HepG2 (cell line): Measurements from ENCODE around the gene OGA. TPM values are rescaled to one million over a fixed set of nuclear protein-coding genes. Genes with fewer than 3 reads are reported as not detected.

Experiments
- HDAC6 ChIP-seq: fragments of 200-600 bp; sonication (generic); IDR thresholded peaks from 2 replicates; pipeline ENCODE4 v1.7.0; 2017; ENCODE audit warnings: mild to moderate bottlenecking, antibody characterized with exemption, low read length, low read depth
- HMG20B ChIP-seq: conservative IDR thresholded peaks from 2 replicates; pipeline ENCODE4 v1.6.1; 2016; ENCODE audit warnings: missing genetic modification reagents, missing compliant biosample characterization
- RFX5 ChIP-seq: IDR thresholded peaks from 2 replicates; pipeline ENCODE4 v1.6.1; 2011; ENCODE audit warnings: low read depth, low read length, improper control_type of control experiment
- ZNF335 ChIP-seq: sonication (generic); formaldehyde crosslinking; IDR thresholded peaks from 2 replicates; pipeline ENCODE4 v1.4.0; 2020; ENCODE audit warnings: missing genetic modification reagents
- ZNF687 ChIP-seq: sonication (generic); formaldehyde crosslinking; IDR thresholded peaks from 2 replicates; pipeline ENCODE4 v1.5.1; 2020; ENCODE audit warnings: mild to moderate bottlenecking, missing genetic modification reagents, moderate library complexity
- ZNF770 ChIP-seq: sonication (generic); formaldehyde crosslinking; IDR thresholded peaks from 2 replicates; pipeline ENCODE4 v1.5.0; 2020; ENCODE audit warnings: mild to moderate bottlenecking, missing genetic modification reagents
- polyA plus RNA-seq, 8 experiments: library from polyadenylated mRNA; depleted of rRNA in 3 of 8; stranded (reverse) in 7 of 8; unstranded in 1 of 8; fragments of >200 nt; fragmentation: Illumina TruSeq in 4 of 8; extraction: Trizol in 4 of 8; gene quantifications; 2 replicates each; pipeline versions ENCODE4 v1.2.1 to v1.2.3, GENCODE V29; 2011 to 2016; ENCODE audit warnings: low read depth in 4 of 8, missing spikeins in 1 of 8, mixed read lengths in 1 of 8; ENCODE audit not compliant: insufficient read depth in 1 of 8
- total RNA-seq, 5 experiments: library from RNA; depleted of rRNA; stranded (reverse); fragments of >200 nt; fragmentation: Illumina TruSeq; extraction: Trizol; gene quantifications; 2 replicates each; pipeline ENCODE4 v1.2.3, GENCODE V29; 2016; ENCODE audit warnings: low read depth in 1 of 5

OGA gene
- total and polyA plus RNA-seq, 2 of the 13 experiments (the other 11 are each of a cell fraction or from before 2014, with no cell fraction given), result 33.2 to 39.8 TPM

- no peak for TF ChIP-seq ZNF770 (CRISPR knock-in tag)
- no peak for TF ChIP-seq ZNF335
- TF ChIP-seq RFX5, result no peak
- TF ChIP-seq ZNF687 (CRISPR knock-in tag), result 0 out of 2 replicates have a peak, but pooled peaks have one; percentile 4
- no peak for TF ChIP-seq HMG20B
- no peak for TF ChIP-seq HDAC6
These were observed 25.1 kb upstream of the OGA start, which contains the start of gene KCNIP2 (continued) for GRCh38 chr10:101843032-101844021.
